ENCODE measurements around the gene ZBED1.

Gene ZBED1

DNA sequence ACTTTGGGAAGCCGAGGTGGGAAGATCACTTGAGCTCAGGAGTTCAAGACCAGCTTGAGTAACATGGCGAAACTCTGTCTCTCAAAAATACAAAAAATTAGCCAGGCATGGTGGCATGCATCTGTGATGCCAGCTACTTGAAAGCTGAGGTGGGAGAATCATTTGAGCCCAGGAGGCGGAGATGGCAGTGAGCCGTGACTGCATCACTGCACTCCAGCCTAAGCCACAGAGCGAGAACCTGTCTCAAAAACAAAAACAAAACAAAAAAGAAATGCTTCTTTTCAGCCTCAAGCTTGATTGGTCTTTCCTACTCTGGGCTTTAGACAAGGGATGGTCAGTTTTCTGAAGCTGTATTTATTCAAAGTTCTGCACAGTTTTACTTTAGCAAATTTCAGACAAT, 15.8 kb upstream of the ZBED1 start:
- no peak for TF ChIP-seq CTCF (IDR thresholded peaks at IDR 0.05; ENCODE audit: low read depth, low read length)
- DNase-seq (ENCODE audit: extremely low read depth, low read depth), result no peak

- DNase-seq (ENCODE audit: extremely low read depth, low read depth), result no peak
- no peak for TF ChIP-seq CTCF (IDR thresholded peaks at IDR 0.05; ENCODE audit: low read depth, low read length)
These were observed 13.4 kb upstream of the ZBED1 start for GRCh38 chrX:2514131-2514530.

- no peak for DNase-seq (ENCODE audit: extremely low read depth, low read depth)
- no peak for TF ChIP-seq CTCF (IDR thresholded peaks at IDR 0.05; ENCODE audit: low read depth, low read length)
These were observed 12.4 kb upstream of the ZBED1 start for GRCh38 chrX:2513121-2513664.

GRCh38 chrX:2512501-2512900, 11.7 kb upstream of the ZBED1 start:
- DNase-seq (ENCODE audit: extremely low read depth, low read depth), result no peak
- no peak for TF ChIP-seq CTCF (IDR thresholded peaks at IDR 0.05; ENCODE audit: low read depth, low read length)

GRCh38 chrX:2511326-2511725, 10.6 kb upstream of the ZBED1 start:
- no peak for TF ChIP-seq CTCF (IDR thresholded peaks at IDR 0.05; ENCODE audit: low read depth, low read length)

DNA sequence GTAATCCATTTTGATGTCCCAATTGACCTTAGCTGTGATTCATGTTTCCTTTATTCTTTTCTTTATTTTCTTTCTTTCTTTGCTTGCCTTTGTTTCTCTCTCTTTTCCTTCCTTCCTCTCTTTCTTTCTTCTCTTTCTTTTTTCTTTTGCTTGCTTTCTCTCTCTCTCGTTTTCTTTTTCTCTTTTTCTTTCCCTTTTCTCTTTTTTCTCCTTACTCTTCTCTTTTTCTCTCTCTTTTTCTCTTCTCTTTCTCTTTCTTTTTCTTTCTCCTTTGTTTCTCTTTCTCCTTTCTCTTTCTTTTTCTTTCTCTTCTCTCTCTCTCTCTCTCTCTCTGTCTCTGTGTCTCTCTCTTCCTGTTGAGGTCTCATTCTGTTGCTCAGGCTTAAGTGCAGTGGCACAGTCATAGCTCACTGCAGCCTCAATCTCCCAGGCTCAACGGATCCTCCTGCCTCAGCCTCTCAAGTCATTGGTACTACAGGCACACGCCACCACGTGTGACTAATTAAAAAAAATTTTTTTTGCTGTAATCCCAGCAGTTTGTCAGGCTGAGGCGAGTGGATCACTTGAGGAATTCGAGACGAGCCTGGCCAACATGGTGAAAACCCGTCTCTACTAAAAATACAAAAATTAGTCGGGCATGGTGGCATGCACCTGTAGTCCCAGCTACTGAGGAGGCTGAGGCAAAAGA, 8.0 kb upstream of the ZBED1 start:
- no peak for TF ChIP-seq CTCF (IDR thresholded peaks at IDR 0.05; ENCODE audit: low read depth, low read length)
- DNase-seq (ENCODE audit: extremely low read depth, low read depth), result no peak

More at GRCh38 chrX:2511326-2511725, 10.6 kb upstream of the ZBED1 start:
- no peak for DNase-seq (ENCODE audit: extremely low read depth, low read depth)

DNA sequence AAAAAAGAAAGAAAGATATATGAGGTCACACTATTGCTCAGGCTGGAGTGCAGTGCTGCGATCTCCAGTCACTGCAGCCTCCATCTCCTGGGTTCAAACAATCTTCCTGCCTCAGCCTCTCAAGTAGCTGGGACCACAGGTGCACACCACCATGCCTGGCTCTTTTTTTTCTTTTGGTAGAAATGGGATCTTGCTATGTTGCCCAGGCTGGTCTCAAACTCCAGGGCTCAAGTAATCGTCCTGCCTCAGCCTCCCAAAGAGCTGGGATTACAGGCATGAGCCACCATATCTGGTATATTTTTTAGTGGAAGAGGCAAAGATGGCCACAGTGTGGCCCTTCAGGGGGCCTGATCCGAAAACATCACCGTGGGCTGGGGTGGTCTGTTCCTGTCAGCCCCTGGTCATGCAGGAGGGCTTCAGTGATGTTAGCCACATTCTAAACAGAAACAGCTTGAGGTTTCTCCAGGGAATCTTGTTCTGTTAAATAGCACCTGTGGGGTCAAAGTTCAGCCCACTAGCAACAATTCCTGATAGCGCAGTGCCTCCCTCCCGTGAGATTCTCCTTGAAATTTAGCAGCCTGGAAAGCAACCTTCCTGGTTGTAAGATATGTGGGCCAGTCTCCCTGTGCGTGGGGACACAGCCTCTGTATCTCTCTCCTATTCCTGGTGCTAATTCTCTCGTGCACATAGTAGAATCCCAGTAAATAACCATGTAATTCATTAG, 7.3 kb upstream of the ZBED1 start:
- no peak for TF ChIP-seq CTCF (IDR thresholded peaks at IDR 0.05; ENCODE audit: low read depth, low read length)
- no peak for DNase-seq (ENCODE audit: extremely low read depth, low read depth)

All from AG09319 (cell line).